Upper lobe of right lung (tissue), 1 donor: ENCODE results near the gene MAP3K2. TPM values are rescaled to one million over a fixed set of nuclear protein-coding genes. Genes with fewer than 3 reads are reported as not detected.

Source experiments
- ATAC-seq: fragments of 200-7000 bp; cut with Tn5 transposase; one replicate; pipeline ENCODE4 v1.9.1; 2020; ENCODE audit warnings: mild to moderate bottlenecking, moderate library complexity
- DNase-seq: peaks from one replicate; pipeline ENCODE4 v3.0.0-alpha.2; 2020
- H3K27ac ChIP-seq: fragments of 200-600 bp; one replicate; pipeline ENCODE4 v1.8.0; 2022
- H3K27me3 ChIP-seq: fragments of 200-600 bp; one replicate; pipeline ENCODE4 v1.8.0; 2022; ENCODE audit warnings: mild to moderate bottlenecking
- H3K36me3 ChIP-seq: fragments of 200-600 bp; one replicate; pipeline ENCODE4 v1.8.0; 2022
- H3K4me1 ChIP-seq: fragments of 200-600 bp; one replicate; pipeline ENCODE4 v1.8.0; 2022
- H3K4me3 ChIP-seq: fragments of 200-600 bp; one replicate; pipeline ENCODE4 v1.8.0; 2022; ENCODE audit warnings: mild to moderate bottlenecking
- H3K9me3 ChIP-seq: fragments of 200-600 bp; one replicate; pipeline ENCODE4 v1.8.0; 2022
- intact Hi-C: fragments of 100-400 bp; cut with DNase I; formaldehyde crosslinking; loops from one replicate; pipeline ENCODE4 v1.11.0; 2022
- total RNA-seq: library from RNA; stranded (reverse); fragmentation: NEBNext Ultra II Directional; extraction: Animal tissue kit (Norgen Biotek cat#: 25700); gene quantifications from one replicate; pipeline ENCODE4 v1.2.1, GENCODE V29; 2021
- TF ChIP-seq, protein P1 (sequence below): fragments of 200-600 bp; IDR thresholded peaks from one replicate; pipeline ENCODE4 v1.8.0; 2022; ENCODE audit warnings: antibody characterized with exemption
- donor health status: DM: no; HTN: yes; CAD: no; lungs with severe emphysema.

Gene MAP3K2
- total RNA-seq, 1 donor from 2014 or later, result 71.5 TPM

DNA sequence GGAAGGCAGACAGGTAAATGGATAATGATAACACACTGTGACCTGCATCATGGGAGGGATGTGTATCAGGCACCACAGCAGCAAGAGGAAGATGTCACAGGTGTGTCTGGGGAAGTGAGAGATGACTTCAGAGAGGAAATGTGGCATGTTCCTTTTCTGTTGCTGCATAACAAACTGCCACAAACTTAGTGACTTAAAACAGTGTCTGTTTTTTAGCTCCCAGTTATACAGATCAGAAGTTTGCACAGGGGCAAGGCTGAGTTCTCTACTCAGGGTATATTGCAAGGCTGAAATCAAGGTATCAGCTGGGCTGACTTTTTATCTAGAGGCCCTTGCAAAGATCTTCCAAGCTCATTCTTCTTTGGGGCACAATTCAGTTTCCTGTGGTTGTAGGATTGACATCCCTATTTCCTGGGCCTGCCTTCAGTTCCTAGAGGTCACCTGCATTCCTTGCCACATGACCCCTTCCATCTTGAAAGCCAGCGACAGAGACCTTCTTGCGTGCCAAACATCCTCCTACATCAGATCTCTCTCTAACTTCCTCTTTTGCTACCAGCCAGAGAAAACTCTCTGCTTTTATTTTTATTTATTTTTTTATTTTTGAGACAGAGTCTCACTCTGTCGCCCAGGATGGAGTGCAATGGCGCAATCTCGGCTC, 2.1 kb upstream of the MAP3K2 start:
- no peak overlapping the region for H3K27ac ChIP-seq
- TF ChIP-seq, protein P1, sequence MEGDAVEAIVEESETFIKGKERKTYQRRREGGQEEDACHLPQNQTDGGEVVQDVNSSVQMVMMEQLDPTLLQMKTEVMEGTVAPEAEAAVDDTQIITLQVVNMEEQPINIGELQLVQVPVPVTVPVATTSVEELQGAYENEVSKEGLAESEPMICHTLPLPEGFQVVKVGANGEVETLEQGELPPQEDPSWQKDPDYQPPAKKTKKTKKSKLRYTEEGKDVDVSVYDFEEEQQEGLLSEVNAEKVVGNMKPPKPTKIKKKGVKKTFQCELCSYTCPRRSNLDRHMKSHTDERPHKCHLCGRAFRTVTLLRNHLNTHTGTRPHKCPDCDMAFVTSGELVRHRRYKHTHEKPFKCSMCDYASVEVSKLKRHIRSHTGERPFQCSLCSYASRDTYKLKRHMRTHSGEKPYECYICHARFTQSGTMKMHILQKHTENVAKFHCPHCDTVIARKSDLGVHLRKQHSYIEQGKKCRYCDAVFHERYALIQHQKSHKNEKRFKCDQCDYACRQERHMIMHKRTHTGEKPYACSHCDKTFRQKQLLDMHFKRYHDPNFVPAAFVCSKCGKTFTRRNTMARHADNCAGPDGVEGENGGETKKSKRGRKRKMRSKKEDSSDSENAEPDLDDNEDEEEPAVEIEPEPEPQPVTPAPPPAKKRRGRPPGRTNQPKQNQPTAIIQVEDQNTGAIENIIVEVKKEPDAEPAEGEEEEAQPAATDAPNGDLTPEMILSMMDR, result no peak
- intact Hi-C loops, result no loop called here
- H3K9me3 ChIP-seq, result no peaks in the 10 kb centered on the region
- peaks cover 14% of the 10 kb centered on the region for H3K4me1 ChIP-seq
- no peak for ATAC-seq
- H3K27me3 ChIP-seq, result no peaks in the 10 kb centered on the region
- H3K36me3 ChIP-seq, result no peaks in the 10 kb centered on the region
- no peak overlapping the region for H3K4me3 ChIP-seq
- no peak for DNase-seq

DNA sequence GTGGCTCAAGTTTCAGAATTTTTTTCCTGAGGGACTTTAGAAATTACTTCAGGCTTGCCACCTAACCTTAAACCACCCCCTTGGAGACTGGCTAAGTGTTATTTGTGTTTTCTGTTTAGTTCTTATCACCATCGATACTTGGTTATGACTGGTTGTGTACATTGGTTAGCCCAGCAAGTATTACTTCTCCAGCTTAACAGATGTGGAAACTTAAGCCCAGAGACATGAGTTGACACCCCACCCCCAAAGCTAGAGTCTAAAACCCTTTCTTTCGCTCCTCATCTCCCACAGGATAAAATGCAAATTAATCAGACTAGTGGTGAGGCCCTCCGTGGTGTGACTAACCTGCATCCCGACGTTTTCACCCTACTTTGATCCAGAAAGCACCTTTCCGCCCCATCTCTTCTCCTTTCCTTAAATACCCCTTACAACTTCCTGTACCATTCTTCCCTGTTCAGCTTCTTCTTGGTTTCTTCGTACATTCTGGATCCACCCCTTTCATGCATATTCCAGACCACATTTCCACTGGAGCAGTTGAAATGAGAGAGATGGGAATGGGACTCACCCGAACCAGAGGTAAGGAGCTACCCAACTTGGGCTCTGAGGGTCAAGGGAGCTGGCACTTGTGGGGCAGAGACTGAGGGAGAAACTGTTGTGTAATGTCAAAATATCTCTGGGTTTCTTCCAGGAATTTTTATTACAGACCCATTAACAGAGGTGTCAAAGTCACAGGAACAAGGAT, 819 bp upstream of the MAP3K2 start:
- ATAC-seq, result no peak
- no peak for DNase-seq
- peak overlapping the region; percentile 100 for H3K27ac ChIP-seq
- TF ChIP-seq, protein P1, result no peak
- H3K36me3 ChIP-seq, result no peaks in the 10 kb centered on the region
- no peaks in the 10 kb centered on the region for H3K27me3 ChIP-seq
- intact Hi-C loops, result no loop called here
- peaks cover 14% of the 10 kb centered on the region for H3K4me1 ChIP-seq
- no peaks in the 10 kb centered on the region for H3K9me3 ChIP-seq
- H3K4me3 ChIP-seq, result peak overlapping the region; percentile 82

DNA sequence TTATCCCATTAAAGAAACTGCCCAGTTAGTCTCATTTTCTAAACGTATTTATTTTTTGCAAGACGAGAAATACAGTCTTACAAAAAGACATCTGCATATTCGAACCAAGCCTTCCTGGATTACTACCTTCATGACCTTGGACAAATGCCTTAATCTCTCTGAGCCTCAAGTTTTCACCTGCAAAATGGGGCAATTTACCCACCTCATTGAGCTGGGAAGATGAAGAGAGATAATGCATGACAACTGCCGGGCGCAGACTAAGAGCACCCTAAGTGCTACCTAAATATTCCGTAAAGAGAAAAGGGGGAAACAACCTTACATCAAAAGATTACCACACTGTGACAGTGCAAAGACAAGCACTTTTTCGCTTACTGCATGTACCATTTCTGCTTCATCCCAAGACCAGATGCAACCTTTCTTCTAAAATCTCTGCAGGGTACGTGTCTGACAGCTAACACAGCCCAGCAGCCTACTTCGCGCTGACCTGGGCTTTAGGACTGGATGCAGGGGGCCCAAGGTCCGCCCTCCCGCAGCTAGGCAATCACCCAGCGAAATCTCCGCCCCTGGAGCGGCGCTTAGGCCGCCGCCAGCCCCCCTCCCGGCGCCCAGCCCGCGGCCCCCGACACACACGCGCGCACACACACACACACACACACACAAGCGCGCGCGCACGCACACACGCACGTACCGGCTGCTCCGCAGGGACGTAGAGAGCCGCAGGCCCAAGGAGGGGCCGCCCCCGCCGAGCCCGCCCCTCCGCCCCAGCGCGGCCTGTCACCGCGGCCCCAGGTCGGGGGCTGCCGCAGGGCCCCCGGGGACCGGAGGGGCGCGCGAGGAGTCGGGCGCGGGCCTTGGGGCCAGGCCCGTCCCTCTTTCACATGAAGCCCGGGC, 766 bp downstream of the MAP3K2 start:
- TF ChIP-seq, protein P1, result no peak

DNA sequence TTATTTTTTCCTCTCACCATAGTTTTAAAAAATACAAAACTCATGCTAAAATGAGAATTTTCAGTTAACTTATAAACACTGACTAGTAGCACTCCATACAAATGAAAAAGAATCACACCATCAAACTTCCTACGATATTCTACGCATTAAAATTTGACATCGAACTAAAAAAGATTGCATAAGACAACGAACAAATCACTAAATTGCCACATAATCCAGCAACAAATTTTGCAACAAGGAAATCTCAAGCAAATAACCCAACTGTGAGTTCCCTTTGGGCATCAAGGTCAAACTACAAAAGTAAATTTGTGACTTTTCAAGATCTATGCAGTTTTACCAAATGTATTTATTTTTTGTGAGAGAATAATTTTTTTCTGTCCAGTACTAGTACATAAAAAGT, 1.5 kb downstream of the MAP3K2 start:
- Histone ChIP-seq H3K4me3 (peak overlapping the region; percentile 82), H3K9me3 (no peaks in the 10 kb centered on the region), H3K27ac (peak overlapping the region; percentile 100), H3K4me1 (peaks cover 18% of the 10 kb centered on the region), H3K27me3 (no peaks in the 10 kb centered on the region), H3K36me3 (no peaks in the 10 kb centered on the region)
- ATAC-seq, result no peak
- TF ChIP-seq, protein P1, result no peak
- intact Hi-C loops, result no loop called here
- no peak for DNase-seq

More for the DNA sequence above, 766 bp downstream of the MAP3K2 start:
- Histone ChIP-seq H3K4me1 (peaks cover 14% of the 10 kb centered on the region), H3K4me3 (peak overlapping the region; percentile 82), H3K27me3 (no peaks in the 10 kb centered on the region), H3K9me3 (no peaks in the 10 kb centered on the region), H3K36me3 (no peaks in the 10 kb centered on the region), H3K27ac (peak overlapping the region; percentile 100)
- DNase-seq, result peak; percentile 93
- intact Hi-C loops, result no loop called here
- peak; percentile 93 for ATAC-seq

DNA sequence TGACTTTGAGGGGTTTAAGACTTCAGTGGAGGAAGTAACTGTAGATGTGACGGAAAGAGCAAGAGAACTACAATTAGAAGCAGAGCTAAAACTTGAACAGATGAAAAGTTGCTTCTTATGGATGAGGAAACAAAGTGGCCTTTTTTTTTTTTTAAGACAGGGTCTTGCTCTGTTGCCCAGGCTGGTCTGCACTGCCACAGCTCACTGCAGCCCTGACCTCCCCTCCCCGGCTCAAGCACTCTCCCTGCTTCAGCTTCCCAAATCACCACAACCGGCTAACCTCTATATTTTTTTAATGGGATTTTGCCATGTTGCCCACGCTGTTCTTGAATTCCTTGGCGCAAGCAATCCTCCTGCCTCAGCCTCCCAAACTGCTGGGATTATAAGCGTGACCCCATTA, 3.2 kb downstream of the MAP3K2 start:
- Histone ChIP-seq H3K27ac (no peak overlapping the region), H3K9me3 (no peaks in the 10 kb centered on the region), H3K4me3 (no peak overlapping the region), H3K4me1 (peaks cover 18% of the 10 kb centered on the region), H3K27me3 (no peaks in the 10 kb centered on the region), H3K36me3 (no peaks in the 10 kb centered on the region)
- no peak for DNase-seq
- TF ChIP-seq, protein P1, result no peak
- ATAC-seq, result no peak
- intact Hi-C loops, result no loop called here
